Endothelial cell of umbilical vein (primary cell): ENCODE measurements around the gene KCNA2. TPM values are rescaled to one million over a fixed set of nuclear protein-coding genes. Genes with fewer than 3 reads are reported as not detected.

Experiments used
- BruUV-seq: library from RNA; stranded (reverse); fragments of 400-500 nt; replicated peaks from 2 replicates; lab custom pipeline; 2021; lab: Mats Ljungman, UMichigan
- CTCF ChIA-PET: fragments of 300-600, 350-600 bp; sonication (Branson Sonifier 250); formaldehyde crosslinking; loops from one replicate; lab custom pipeline; 2021; ENCODE audit warnings: antibody characterized with exemption, inconsistent platforms; lab: Charles Lee
- POLR2A ChIA-PET: fragments of 300-600, 350-600 bp; sonication (Branson Sonifier 250); formaldehyde crosslinking; loops from one replicate; lab custom pipeline; 2021; ENCODE audit warnings: antibody characterized with exemption, inconsistent platforms; lab: Charles Lee
- DNase-seq: peaks from one replicate; pipeline ENCODE4 v3.0.0-alpha.2; 2011; ENCODE audit warnings: low read depth, low spot score
- FAIRE-seq: peaks from 2 replicates; lab custom pipeline; 2011; peaks lifted over from hg19 to GRCh38; lab: Jason Lieb, UNC
- H2AFZ ChIP-seq: 2 replicates; pipeline ENCODE4 v1.6.0; 2012; ENCODE audit warnings: low read depth, low read length, control low read depth, inconsistent platforms
- H3K27ac ChIP-seq: 2 replicates; pipeline ENCODE4 v1.5.1; 2011; ENCODE audit warnings: low read depth, mild to moderate bottlenecking, control low read depth, low read length, moderate library complexity; ENCODE audit not compliant: insufficient read depth
- H3K27me3 ChIP-seq, 2 experiments: 2 replicates each; pipeline versions ENCODE4 v1.6.0 to v1.6.1; 2011; ENCODE audit warnings: low read length in 2 of 2, mixed read lengths in 1 of 2; ENCODE audit not compliant: control insufficient read depth in 2 of 2, insufficient read depth in 2 of 2
- H3K36me3 ChIP-seq, 2 experiments: 2 replicates in 1 of 2; 3 replicates in 1 of 2; pipeline ENCODE4 v1.5.1; 2011; ENCODE audit warnings: low read length in 2 of 2, mild to moderate bottlenecking in 1 of 2, moderate library complexity in 1 of 2; ENCODE audit not compliant: control insufficient read depth in 2 of 2, insufficient read depth in 2 of 2; ENCODE audit errors: extremely low read depth in 1 of 2
- H3K4me1 ChIP-seq: 3 replicates; pipeline ENCODE4 v1.5.1; 2011; ENCODE audit warnings: mild to moderate bottlenecking, low read length; ENCODE audit not compliant: control insufficient read depth, insufficient read depth; ENCODE audit errors: extremely low read depth
- H3K4me2 ChIP-seq: 2 replicates; pipeline ENCODE4 v1.6.1; 2011; ENCODE audit warnings: low read length, control low read depth, mixed read lengths; ENCODE audit not compliant: insufficient read depth
- H3K4me3 ChIP-seq, 3 experiments: fragments of 200-600 bp in 1 of 3; sonication (generic), shearing (Covaris generic) in 1 of 3; replicated peaks in 1 of 3; 2 replicates each; pipeline ENCODE4 v1.5.1; 2011 to 2016; ENCODE audit warnings: control low read depth in 3 of 3, low read length in 3 of 3, mild to moderate bottlenecking in 2 of 3, inconsistent platforms in 1 of 3, low read depth in 1 of 3, moderate library complexity in 1 of 3; ENCODE audit not compliant: insufficient read depth in 1 of 3
- H3K79me2 ChIP-seq: 2 replicates; pipeline ENCODE4 v1.6.0; 2012; ENCODE audit warnings: low read length, inconsistent platforms; ENCODE audit not compliant: control insufficient read depth, insufficient read depth
- H3K9ac ChIP-seq: replicated peaks from 2 replicates; pipeline ENCODE3; 2011; ENCODE audit warnings: low read length, control low read depth; ENCODE audit not compliant: insufficient read depth; ENCODE audit errors: extremely low read depth
- H3K9me1 ChIP-seq: replicated peaks from 3 replicates; pipeline ENCODE4 v1.6.0; 2011; ENCODE audit warnings: mild to moderate bottlenecking, low read length; ENCODE audit not compliant: control insufficient read depth, insufficient read depth; ENCODE audit errors: extremely low read depth
- H3K9me3 ChIP-seq: replicated peaks from 2 replicates; pipeline ENCODE4 v1.5.1; 2012; ENCODE audit warnings: low read length, inconsistent platforms; ENCODE audit not compliant: control insufficient read depth, insufficient read depth
- H4K20me1 ChIP-seq: replicated peaks from 2 replicates; pipeline ENCODE3; 2011; ENCODE audit warnings: mild to moderate bottlenecking, low read length; ENCODE audit not compliant: control insufficient read depth, insufficient read depth; ENCODE audit errors: extremely low read depth
- EZH2 ChIP-seq: IDR thresholded peaks from 2 replicates; pipeline ENCODE4 v1.6.1; 2012; ENCODE audit warnings: borderline replicate concordance, low read depth, mild to moderate bottlenecking, moderate library complexity, low read length, inconsistent platforms; ENCODE audit not compliant: severe bottlenecking
- FOS ChIP-seq: IDR thresholded peaks from 2 replicates; pipeline ENCODE4 v1.6.1; 2011; ENCODE audit warnings: mild to moderate bottlenecking, low read length, moderate library complexity, borderline replicate concordance; ENCODE audit not compliant: insufficient read depth
- GATA2 ChIP-seq: IDR thresholded peaks from 2 replicates; pipeline ENCODE4 v1.7.0; 2011; ENCODE audit warnings: low read depth, mild to moderate bottlenecking, moderate library complexity, mixed read lengths, low read length; ENCODE audit not compliant: insufficient read length, insufficient read depth
- JUN ChIP-seq: IDR thresholded peaks from 2 replicates; pipeline ENCODE4 v1.6.1; 2011; ENCODE audit warnings: borderline replicate concordance, low read depth; ENCODE audit not compliant: insufficient read length, insufficient read depth
- MYC ChIP-seq: IDR thresholded peaks from one replicate; pipeline ENCODE4 v1.6.1; 2011; ENCODE audit warnings: mild to moderate bottlenecking, low read depth, low read length
- POLR2A ChIP-seq: IDR thresholded peaks from 2 replicates; pipeline ENCODE4 v1.6.1; 2012; ENCODE audit warnings: low read depth, mild to moderate bottlenecking, control low read depth, low read length
- POLR2AphosphoS5 ChIP-seq: IDR thresholded peaks from 2 replicates; pipeline ENCODE4 v1.6.1; 2012; ENCODE audit warnings: low read depth, mild to moderate bottlenecking, control low read depth, low read length, moderate library complexity; ENCODE audit not compliant: insufficient read depth
- dilution Hi-C: fragments of 300-500 bp; cut with MboI; formaldehyde crosslinking; loops from one replicate; pipeline ENCODE4 v1.15.0; 2019; ENCODE audit warnings: low sequenced_read_pairs; ENCODE audit not compliant: extremely low pct_ligation_motif_present
- intact Hi-C: fragments of 100-400 bp; cut with micrococcal nuclease; formaldehyde crosslinking; loops from one replicate; pipeline ENCODE4 v1.10.0; 2022
- polyA plus RNA-seq, 4 experiments: library from polyadenylated mRNA; depleted of rRNA in 3 of 4; stranded (reverse) in 3 of 4; unstranded in 1 of 4; fragments of >200 nt; gene quantifications; 2 replicates each; pipeline versions ENCODE4 v1.2.1 to v1.2.3, GENCODE V29; 2011 to 2012; ENCODE audit warnings: missing spikeins in 1 of 4
- total RNA-seq: library from RNA; stranded (reverse); gene quantifications from 2 replicates; pipeline ENCODE4 v1.2.3, GENCODE V29; 2021
- TF ChIP-seq, protein P1 (sequence below): IDR thresholded peaks from 2 replicates; pipeline ENCODE4 v1.6.1; 2011; ENCODE audit not compliant: insufficient read depth, insufficient read length
- TF ChIP-seq, protein P2 (sequence below), 2 donors: IDR thresholded peaks; 1 replicate in 1 of 2; 2 replicates in 1 of 2; pipeline ENCODE4 v1.5.1; 2011; ENCODE audit warnings: low read length in 2 of 2, mild to moderate bottlenecking in 2 of 2, moderate library complexity in 2 of 2, control low read depth in 1 of 2, inconsistent platforms in 1 of 2, low read depth in 1 of 2; ENCODE audit not compliant: insufficient read depth in 1 of 2; ENCODE audit errors: extremely low read depth in 1 of 2

KCNA2 gene
- total and polyA plus RNA-seq, 2 donors (not counting 3 experiments of a cell fraction or from before 2014, with no cell fraction given) = not detected

DNA sequence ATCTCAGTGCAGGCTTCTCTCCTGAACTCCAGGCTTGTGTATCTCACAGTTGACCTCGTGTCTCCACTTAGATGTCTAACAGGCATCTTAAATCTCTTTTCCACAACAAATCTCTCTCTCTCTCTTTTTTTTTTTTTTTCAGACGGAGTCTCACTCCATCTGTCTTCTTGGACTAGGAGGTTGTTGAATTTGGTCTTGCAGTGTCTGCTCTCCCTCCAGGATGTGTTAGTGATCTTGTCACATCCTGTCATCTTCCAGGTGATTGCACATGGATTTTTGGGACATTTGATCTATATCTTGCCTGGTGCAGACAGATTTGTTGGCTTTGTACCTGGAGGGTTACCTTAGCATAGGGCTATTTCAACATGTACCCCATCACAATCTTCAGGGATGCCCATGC, 60.7 kb downstream of the KCNA2 start:
- intact Hi-C loops (no loop called here), dilution Hi-C loops (no loop called here)
- no TSS peak for BruUV-seq
- Histone ChIP-seq H3K27me3 (peaks cover 3% of the 10 kb centered on the region in 2 experiments), H3K79me2 (no peaks in the 10 kb centered on the region), H3K36me3 (no peaks in the 10 kb centered on the region), H3K9me3 (no peaks in the 10 kb centered on the region), H4K20me1 (no peaks in the 10 kb centered on the region), H3K9me1 (no peaks in the 10 kb centered on the region), H3K27ac (no peak overlapping the region), H3K4me2 (no peak overlapping the region), H3K4me1 (no peaks in the 10 kb centered on the region), H3K4me3 (no peak overlapping the region), H2AFZ (no peak overlapping the region), H3K9ac (no peak overlapping the region)
- POLR2A ChIA-PET = no interaction called here
- no peak for DNase-seq
- CTCF ChIA-PET = interaction anchor here (1.1 to 1.6 kb wide), 3 partner anchors 10 to 73 kb away, joined by 3 to 7 read pairs (median 4); no protein-coding TSS in a partner anchor
- no peak for TF ChIP-seq FOS
- TF ChIP-seq POLR2A = no peak
- no peak for TF ChIP-seq GATA2
- TF ChIP-seq, protein P1, sequence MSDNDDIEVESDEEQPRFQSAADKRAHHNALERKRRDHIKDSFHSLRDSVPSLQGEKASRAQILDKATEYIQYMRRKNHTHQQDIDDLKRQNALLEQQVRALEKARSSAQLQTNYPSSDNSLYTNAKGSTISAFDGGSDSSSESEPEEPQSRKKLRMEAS = no peak
- TF ChIP-seq, protein P2, sequence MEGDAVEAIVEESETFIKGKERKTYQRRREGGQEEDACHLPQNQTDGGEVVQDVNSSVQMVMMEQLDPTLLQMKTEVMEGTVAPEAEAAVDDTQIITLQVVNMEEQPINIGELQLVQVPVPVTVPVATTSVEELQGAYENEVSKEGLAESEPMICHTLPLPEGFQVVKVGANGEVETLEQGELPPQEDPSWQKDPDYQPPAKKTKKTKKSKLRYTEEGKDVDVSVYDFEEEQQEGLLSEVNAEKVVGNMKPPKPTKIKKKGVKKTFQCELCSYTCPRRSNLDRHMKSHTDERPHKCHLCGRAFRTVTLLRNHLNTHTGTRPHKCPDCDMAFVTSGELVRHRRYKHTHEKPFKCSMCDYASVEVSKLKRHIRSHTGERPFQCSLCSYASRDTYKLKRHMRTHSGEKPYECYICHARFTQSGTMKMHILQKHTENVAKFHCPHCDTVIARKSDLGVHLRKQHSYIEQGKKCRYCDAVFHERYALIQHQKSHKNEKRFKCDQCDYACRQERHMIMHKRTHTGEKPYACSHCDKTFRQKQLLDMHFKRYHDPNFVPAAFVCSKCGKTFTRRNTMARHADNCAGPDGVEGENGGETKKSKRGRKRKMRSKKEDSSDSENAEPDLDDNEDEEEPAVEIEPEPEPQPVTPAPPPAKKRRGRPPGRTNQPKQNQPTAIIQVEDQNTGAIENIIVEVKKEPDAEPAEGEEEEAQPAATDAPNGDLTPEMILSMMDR (IDR thresholded peaks at IDR 0.05; ENCODE audit: extremely low read depth in 1 of 2, insufficient read depth in 1 of 2, low read depth in 1 of 2, low read length in 2 of 2) = no peak
- no peak for TF ChIP-seq EZH2
- no peak for TF ChIP-seq POLR2AphosphoS5
- TF ChIP-seq JUN = no peak
- no peak for TF ChIP-seq MYC
- no peak for FAIRE-seq
